ENCODE results near the gene SPATA1. TPM values are rescaled to one million over a fixed set of nuclear protein-coding genes. Genes with fewer than 3 reads are reported as not detected.
"Not testable (repeated sequence)": the region's sequence is repeated elsewhere in the genome, so short reads cannot be mapped to it uniquely, and the experiment has no call there.

SPATA1 gene
- polyA plus RNA-seq, 3 donors, result 0.40 to 1.9 (median 0.43) TPM

GRCh38 chr1:84506729-84507453 is 705 bp downstream of the SPATA1 start:
- Mint-ChIP-seq H3K27me3 (ENCODE audit: low read depth in 3 of 3) (no peaks in the 10 kb centered on the region), H3K9me3 (peaks cover 0 to 9% (median 5%) of the 10 kb centered on the region in 7 donors), H3K36me3 (peaks cover 16 to 22% of the 10 kb centered on the region in 2 donors), H3K4me3 (peak overlapping the region; percentile 98 to 100), H3K27ac (peak overlapping the region; percentile 98 to 100 (median 100)), H3K4me1 (peaks cover 23% of the 10 kb centered on the region)
- H3K4me1 ChIP-seq (ENCODE audit: control insufficient read depth in 1 of 2, insufficient read depth in 2 of 2, low read length in 2 of 2), result peaks cover 26 to 40% of the 10 kb centered on the region in 2 donors
- intact Hi-C loops (cut with micrococcal nuclease), result loop anchor here (2.0 to 10.0 kb wide), 4 partner anchors 62 to 70 kb away; partner anchors contain the start of gene CTBS (in 1 of the 2)
- H3K9me3 ChIP-seq (replicated peaks in 1 of 2; ENCODE audit: control insufficient read depth in 1 of 2, insufficient read depth in 1 of 2, low read length in 2 of 2), result no peaks in the 10 kb centered on the region
- WGBS (ENCODE audit: insufficient coverage), result 0% methylated on average over 4 of the region's 26 CpGs
- H3K36me3 ChIP-seq (replicated peaks in 1 of 2; ENCODE audit: control insufficient read depth in 1 of 2, insufficient read depth in 2 of 2, low read length in 2 of 2), result peaks cover 2 to 5% of the 10 kb centered on the region in 2 donors
- peak overlapping the region; percentile 78 to 99 (median 97) for H3K4me3 ChIP-seq (replicated peaks in 1 of 3; ENCODE audit: low read depth in 2 of 3, low read length in 3 of 3)
- peaks cover 58% of the 10 kb centered on the region for H3K79me2 ChIP-seq (ENCODE audit: insufficient read depth, low read length)
- H4K20me1 ChIP-seq (ENCODE audit: insufficient read depth, low read length), result peaks cover 35% of the 10 kb centered on the region
- TF ChIP-seq, protein P1, sequence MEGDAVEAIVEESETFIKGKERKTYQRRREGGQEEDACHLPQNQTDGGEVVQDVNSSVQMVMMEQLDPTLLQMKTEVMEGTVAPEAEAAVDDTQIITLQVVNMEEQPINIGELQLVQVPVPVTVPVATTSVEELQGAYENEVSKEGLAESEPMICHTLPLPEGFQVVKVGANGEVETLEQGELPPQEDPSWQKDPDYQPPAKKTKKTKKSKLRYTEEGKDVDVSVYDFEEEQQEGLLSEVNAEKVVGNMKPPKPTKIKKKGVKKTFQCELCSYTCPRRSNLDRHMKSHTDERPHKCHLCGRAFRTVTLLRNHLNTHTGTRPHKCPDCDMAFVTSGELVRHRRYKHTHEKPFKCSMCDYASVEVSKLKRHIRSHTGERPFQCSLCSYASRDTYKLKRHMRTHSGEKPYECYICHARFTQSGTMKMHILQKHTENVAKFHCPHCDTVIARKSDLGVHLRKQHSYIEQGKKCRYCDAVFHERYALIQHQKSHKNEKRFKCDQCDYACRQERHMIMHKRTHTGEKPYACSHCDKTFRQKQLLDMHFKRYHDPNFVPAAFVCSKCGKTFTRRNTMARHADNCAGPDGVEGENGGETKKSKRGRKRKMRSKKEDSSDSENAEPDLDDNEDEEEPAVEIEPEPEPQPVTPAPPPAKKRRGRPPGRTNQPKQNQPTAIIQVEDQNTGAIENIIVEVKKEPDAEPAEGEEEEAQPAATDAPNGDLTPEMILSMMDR (IDR thresholded peaks at IDR 0.05), result no peak
- peak overlapping the region; percentile 96 for H3K9ac ChIP-seq (ENCODE audit: insufficient read depth, low read length, poor library complexity, severe bottlenecking)
- peak overlapping the region; percentile 73 for H2AFZ ChIP-seq (ENCODE audit: insufficient read depth, low read depth, low read length, poor library complexity, severe bottlenecking)
- peak overlapping the region; percentile 94 to 97 for H3K27ac ChIP-seq (ENCODE audit: low read depth in 1 of 2, low read length in 2 of 2)
- DNase-seq, result peak in 2 of 3 donors; percentile 8 to 21
- no peaks in the 10 kb centered on the region for H3K27me3 ChIP-seq (ENCODE audit: control insufficient read depth in 2 of 2, insufficient read depth in 2 of 2, low read length in 2 of 2)
- peak overlapping the region; percentile 77 for H3K4me2 ChIP-seq (replicated peaks; ENCODE audit: extremely low read depth, low read length, poor library complexity, severe bottlenecking)

- not testable (repeated sequence) for DNase-seq; H3K27ac ChIP-seq (ENCODE audit: low read depth in 1 of 2, low read length in 2 of 2); H3K9ac ChIP-seq (ENCODE audit: insufficient read depth, low read length, poor library complexity, severe bottlenecking); H2AFZ ChIP-seq (ENCODE audit: insufficient read depth, low read depth, low read length, poor library complexity, severe bottlenecking); H3K9me3 ChIP-seq (replicated peaks in 1 of 2; ENCODE audit: control insufficient read depth in 1 of 2, insufficient read depth in 1 of 2, low read length in 2 of 2); H3K27me3 Mint-ChIP-seq (ENCODE audit: low read depth in 3 of 3); H3K4me3 Mint-ChIP-seq; H3K9me3 Mint-ChIP-seq; H3K36me3 ChIP-seq (replicated peaks in 1 of 2; ENCODE audit: control insufficient read depth in 1 of 2, insufficient read depth in 2 of 2, low read length in 2 of 2); H3K4me2 ChIP-seq (replicated peaks; ENCODE audit: extremely low read depth, low read length, poor library complexity, severe bottlenecking); H3K27me3 ChIP-seq (ENCODE audit: control insufficient read depth in 2 of 2, insufficient read depth in 2 of 2, low read length in 2 of 2); H3K4me3 ChIP-seq (replicated peaks in 1 of 3; ENCODE audit: low read depth in 2 of 3, low read length in 3 of 3)
- intact Hi-C loops (cut with micrococcal nuclease), result loop anchor here (2.0 to 10.0 kb wide), 4 partner anchors 63 to 71 kb away; partner anchors contain the start of gene CTBS (in 1 of the 2)
- Mint-ChIP-seq H3K4me1 (peaks cover 20% of the 10 kb centered on the region), H3K36me3 (peaks cover 16 to 20% of the 10 kb centered on the region in 2 donors), H3K27ac (peak overlapping the region in 1 of 7 donors; percentile 40)
- H3K79me2 ChIP-seq (ENCODE audit: insufficient read depth, low read length), result peaks cover 48% of the 10 kb centered on the region
- 93% methylated on average over 9 of the region's 14 CpGs for WGBS (ENCODE audit: insufficient coverage)
- peaks cover 25% of the 10 kb centered on the region for H4K20me1 ChIP-seq (ENCODE audit: insufficient read depth, low read length)
- H3K4me1 ChIP-seq (ENCODE audit: control insufficient read depth in 1 of 2, insufficient read depth in 2 of 2, low read length in 2 of 2), result peaks cover 24 to 36% of the 10 kb centered on the region in 2 donors
These were observed 1.7 kb downstream of the SPATA1 start for GRCh38 chr1:84507887-84508286.
